ENCODE measurements around the gene VGLL1. TPM values are rescaled to one million over a fixed set of nuclear protein-coding genes. Genes with fewer than 3 reads are reported as not detected.

The VGLL1 gene
- total and polyA plus RNA-seq, 10 of the 15 experiments (the other 5 are each of a cell fraction or from before 2014, with no cell fraction given): not detected

DNA sequence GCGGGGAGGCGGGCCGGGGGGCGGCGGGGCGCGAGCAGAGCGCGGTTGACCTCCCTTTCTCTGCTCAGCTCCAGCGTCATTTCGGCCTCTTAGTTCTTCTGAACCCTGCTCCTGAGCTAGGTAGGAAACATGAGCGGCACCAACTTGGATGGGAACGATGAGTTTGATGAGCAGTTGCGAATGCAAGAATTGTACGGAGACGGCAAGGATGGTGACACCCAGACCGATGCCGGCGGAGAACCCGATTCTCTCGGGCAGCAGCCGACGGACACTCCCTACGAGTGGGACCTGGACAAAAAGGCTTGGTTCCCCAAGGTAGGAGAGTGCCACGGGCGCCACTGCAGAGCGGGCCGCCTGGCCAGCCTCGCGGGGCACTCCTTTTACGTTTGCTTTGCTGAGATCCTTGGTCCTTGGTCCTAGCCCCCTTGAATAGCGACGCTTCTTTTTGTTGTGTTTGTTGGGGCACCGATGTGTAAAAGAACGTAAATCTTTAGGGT lies 34.4 kb upstream of the VGLL1 start, which contains the start of gene HTATSF1:
Gene HTATSF1 (plus strand): TSS at position 37 of the 497 bp plus-strand sequence. CDS start 93 bp downstream, at position 130.
- peak within 1 kb of the TSS; percentile 90 for H3K27ac ChIP-seq (ENCODE audit: control insufficient read depth, insufficient read depth)
- 36% methylated on average over 35 of the region's 35 CpGs for WGBS (ENCODE audit: insufficient coverage, insufficient replicate concordance, low lambda C conversion rate, missing lambda C conversion rate)
- ChIA-PET POLR2A (interaction anchor here (1.0 kb wide), 1 partner anchor 168 kb away, joined by 3 read pairs; no protein-coding TSS in a partner anchor), CTCF (interaction anchor here (0.9 to 1.2 kb wide), 2 partner anchors 84 to 524 kb away, joined by 3 to 4 read pairs; partner anchors contain the start of gene MMGT1), SMC1A (ENCODE audit: uncharacterized antibody, unreplicated experiment) (interaction anchor here (1.3 kb wide), 1 partner anchor 161 kb away, joined by 4 read pairs; no protein-coding TSS in a partner anchor), RAD21 (ENCODE audit: unreplicated experiment) (interaction anchor here (0.6 to 2.2 kb wide), 5 partner anchors 81 to 264 kb away, joined by 3 to 6 read pairs (median 4); no protein-coding TSS in a partner anchor)
- peaks cover 18% of the 10 kb centered on the region for H3K79me2 ChIP-seq (ENCODE audit: control insufficient read depth, insufficient read depth, low read length)
- no TSS peak for BruUV-seq (replicated peaks)
- TF ChIP-seq POLR2A (IDR thresholded peaks at IDR 0.05; ENCODE audit: low read depth, low read length): peak; percentile 40; the same call in 1 of the 2 replicates
- TF ChIP-seq LARP7 (IDR thresholded peaks at IDR 0.05): no peak
- 0 out of 2 replicates have a peak, but pooled peaks have one; percentile 2 for TF ChIP-seq HCFC1 (IDR thresholded peaks at IDR 0.05; ENCODE audit: low read length)
- no peak for TF ChIP-seq FOXM1 (IDR thresholded peaks at IDR 0.05; ENCODE audit: low read depth, low read length)
- TF ChIP-seq POLR2AphosphoS5 (IDR thresholded peaks at IDR 0.05; ENCODE audit: low read length): peak; percentile 8; the same call in 1 of the 2 replicates
- FAIRE-seq (no peak), ATAC-seq (peak; percentile 29), DNase-seq (ENCODE audit: low read depth, low spot score) (no peak)
- in situ Hi-C loops (cut with MboI) (loop anchor here (10.0 kb wide), 1 partner anchor 197 kb away; no protein-coding TSS in a partner anchor), intact Hi-C loops (cut with micrococcal nuclease; ENCODE audit: unreplicated experiment) (loop anchor here (2.0 to 5.0 kb wide), 4 partner anchors 80 to 525 kb away; partner anchors contain the start of genes MMGT1 and SLC9A6)
- H3K27me3 ChIP-seq (replicated peaks in 1 of 2; ENCODE audit: control insufficient read depth in 2 of 2, insufficient read depth in 2 of 2, low read length in 1 of 2): no peaks in the 10 kb centered on the region
- H2AFZ ChIP-seq (ENCODE audit: control insufficient read depth, low read depth, low read length): peak within 1 kb of the TSS; percentile 90
- no peaks in the 10 kb centered on the region for H3K9me3 ChIP-seq (replicated peaks; ENCODE audit: control insufficient read depth, insufficient read depth, low read length)
- H3K9ac ChIP-seq (ENCODE audit: control insufficient read depth, insufficient read depth, low read length): peak within 1 kb of the TSS; percentile 87
- peak within 1 kb of the TSS; percentile 64 for H3K4me2 ChIP-seq (ENCODE audit: control insufficient read depth, insufficient read depth)
- no peaks in the 10 kb centered on the region for H3K36me3 ChIP-seq (ENCODE audit: control insufficient read depth in 2 of 2, insufficient read depth in 2 of 2, low read length in 1 of 2)
- peak within 1 kb of the TSS; percentile 72 for H3K4me3 ChIP-seq
- H4K20me1 ChIP-seq (ENCODE audit: control insufficient read depth, insufficient read depth): no peaks in the 10 kb centered on the region
- H3K4me1 ChIP-seq (ENCODE audit: control insufficient read depth, insufficient read depth, low read length): no peaks in the 10 kb centered on the region

DNA sequence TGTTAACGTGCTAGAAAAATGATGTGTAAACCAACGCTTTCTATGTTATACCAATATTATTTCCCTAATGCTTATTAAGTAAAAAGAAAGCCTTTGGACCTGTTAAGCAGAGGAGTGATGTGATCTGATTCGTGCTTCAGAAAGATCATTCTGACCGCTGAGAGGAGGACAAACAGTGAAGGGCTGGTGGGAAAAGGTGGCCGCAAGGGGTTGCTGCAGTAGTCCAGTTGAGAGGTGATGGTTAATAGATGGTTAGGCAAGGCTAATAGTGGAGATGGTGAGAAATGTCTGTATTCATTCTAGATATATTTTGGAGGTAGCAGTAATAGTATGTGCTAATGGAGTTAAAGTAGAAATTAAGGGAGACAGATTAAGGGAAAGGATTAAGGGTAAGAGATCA lies 12.9 kb upstream of the VGLL1 start:
- H4K20me1 ChIP-seq (ENCODE audit: control insufficient read depth, insufficient read depth): no peaks in the 10 kb centered on the region
- POLR2A ChIA-PET: interaction anchor here (0.7 kb wide), 1 partner anchor 92 kb away, joined by 3 read pairs; no protein-coding TSS in a partner anchor
- no peak overlapping the region for H2AFZ ChIP-seq (ENCODE audit: control insufficient read depth, low read depth, low read length)
- intact Hi-C loops (cut with micrococcal nuclease; ENCODE audit: unreplicated experiment) (no loop called here), in situ Hi-C loops (cut with MboI) (no loop called here)
- no peaks in the 10 kb centered on the region for H3K27me3 ChIP-seq (replicated peaks in 1 of 2; ENCODE audit: control insufficient read depth in 2 of 2, insufficient read depth in 2 of 2, low read length in 1 of 2)
- no peak overlapping the region for H3K9ac ChIP-seq (ENCODE audit: control insufficient read depth, insufficient read depth, low read length)
- no peak overlapping the region for H3K4me2 ChIP-seq (ENCODE audit: control insufficient read depth, insufficient read depth)
- no TSS peak for BruUV-seq (replicated peaks)
- no peaks in the 10 kb centered on the region for H3K4me1 ChIP-seq (ENCODE audit: control insufficient read depth, insufficient read depth, low read length)
- RAD21 ChIA-PET (ENCODE audit: unreplicated experiment): no interaction called here
- SMC1A ChIA-PET (ENCODE audit: uncharacterized antibody, unreplicated experiment): no interaction called here
- ATAC-seq (no peak), DNase-seq (ENCODE audit: low read depth, low spot score) (no peak), FAIRE-seq (no peak)
- no peak overlapping the region for H3K27ac ChIP-seq (ENCODE audit: control insufficient read depth, insufficient read depth)
- TF ChIP-seq JUNB (IDR thresholded peaks at IDR 0.05) (no peak), BMI1 (IDR thresholded peaks at IDR 0.05; ENCODE audit: borderline replicate concordance) (no peak), CHD1 (IDR thresholded peaks at IDR 0.05; ENCODE audit: low read depth, low read length) (no peak), KAT2A (conservative IDR thresholded peaks at IDR 0.05; ENCODE audit: control insufficient read depth, low read depth, low read length) (no peak)
- TF ChIP-seq, protein P1, sequence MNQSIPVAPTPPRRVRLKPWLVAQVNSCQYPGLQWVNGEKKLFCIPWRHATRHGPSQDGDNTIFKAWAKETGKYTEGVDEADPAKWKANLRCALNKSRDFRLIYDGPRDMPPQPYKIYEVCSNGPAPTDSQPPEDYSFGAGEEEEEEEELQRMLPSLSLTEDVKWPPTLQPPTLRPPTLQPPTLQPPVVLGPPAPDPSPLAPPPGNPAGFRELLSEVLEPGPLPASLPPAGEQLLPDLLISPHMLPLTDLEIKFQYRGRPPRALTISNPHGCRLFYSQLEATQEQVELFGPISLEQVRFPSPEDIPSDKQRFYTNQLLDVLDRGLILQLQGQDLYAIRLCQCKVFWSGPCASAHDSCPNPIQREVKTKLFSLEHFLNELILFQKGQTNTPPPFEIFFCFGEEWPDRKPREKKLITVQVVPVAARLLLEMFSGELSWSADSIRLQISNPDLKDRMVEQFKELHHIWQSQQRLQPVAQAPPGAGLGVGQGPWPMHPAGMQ (IDR thresholded peaks at IDR 0.05; ENCODE audit: borderline replicate concordance): no peak
- H3K4me3 ChIP-seq: no peak overlapping the region
- CTCF ChIA-PET: no interaction called here
- no peaks in the 10 kb centered on the region for H3K36me3 ChIP-seq (ENCODE audit: control insufficient read depth in 2 of 2, insufficient read depth in 2 of 2, low read length in 1 of 2)
- 51% methylated on average over 5 of the region's 5 CpGs for WGBS (ENCODE audit: insufficient coverage, insufficient replicate concordance, low lambda C conversion rate, missing lambda C conversion rate)
- no peaks in the 10 kb centered on the region for H3K79me2 ChIP-seq (ENCODE audit: control insufficient read depth, insufficient read depth, low read length)
- H3K9me3 ChIP-seq (replicated peaks; ENCODE audit: control insufficient read depth, insufficient read depth, low read length): no peaks in the 10 kb centered on the region

Measured in GM12878 (cell line).